Prostate gland (tissue), 2 donors: ENCODE data around the gene FGF1.

Experiments
- CTCF ChIP-seq, 4 experiments: fragments of 200-600 bp in 2 of 4; fragments of 450-650 bp in 2 of 4; sonication (generic) in 2 of 4; IDR thresholded peaks; 1 replicate in 3 of 4; 2 replicates in 1 of 4; pipeline ENCODE4 v1.5.1; 2016 to 2019; ENCODE audit warnings: antibody characterized with exemption in 4 of 4, mild to moderate bottlenecking in 2 of 4, moderate library complexity in 2 of 4
- POLR2AphosphoS5 ChIP-seq: sonication (generic); formaldehyde crosslinking; IDR thresholded peaks from one replicate; pipeline ENCODE4 v1.6.1; 2017; ENCODE audit warnings: antibody characterized with exemption

GRCh38 chr5:142610176-142611001 is 75.5 kb downstream of the FGF1 start:
- no peak for TF ChIP-seq CTCF (IDR thresholded peaks at IDR 0.05)
- TF ChIP-seq POLR2AphosphoS5 = no peak
